Measurements from ENCODE around the gene TPD52L1.
"Not testable (repeated sequence)": the region's sequence is repeated elsewhere in the genome, so short reads cannot be mapped to it uniquely, and the experiment has no call there.

TPD52L1 gene

GRCh38 chr6:125156496-125156895, 2.9 kb downstream of the TPD52L1 start:
- TF ChIP-seq CTCF (IDR thresholded peaks at IDR 0.05; ENCODE audit: extremely low read depth, missing control alignments) = no peak
- DNase-seq (ENCODE audit: low spot score) = no peak

- DNase-seq (ENCODE audit: low spot score) = no peak
- no peak for TF ChIP-seq CTCF (IDR thresholded peaks at IDR 0.05; ENCODE audit: extremely low read depth, missing control alignments)
Measured at GRCh38 chr6:125157280-125157679, 3.7 kb downstream of the TPD52L1 start.

GRCh38 chr6:125157725-125158124, 4.2 kb downstream of the TPD52L1 start:
- no peak for DNase-seq (ENCODE audit: low spot score)
- no peak for TF ChIP-seq CTCF (IDR thresholded peaks at IDR 0.05; ENCODE audit: extremely low read depth, missing control alignments)

- DNase-seq (ENCODE audit: low spot score) = not testable (repeated sequence)
Measured at GRCh38 chr6:125163339-125163738, 9.8 kb downstream of the TPD52L1 start.

- no peak for TF ChIP-seq CTCF (IDR thresholded peaks at IDR 0.05; ENCODE audit: extremely low read depth, missing control alignments)
- DNase-seq (ENCODE audit: low spot score) = no peak
Measured at GRCh38 chr6:125163811-125164210, 10.2 kb downstream of the TPD52L1 start.

- no peak for TF ChIP-seq CTCF (IDR thresholded peaks at IDR 0.05; ENCODE audit: extremely low read depth, missing control alignments)
Measured at GRCh38 chr6:125164696-125165095, 11.1 kb downstream of the TPD52L1 start.

GRCh38 chr6:125165256-125165655, 11.7 kb downstream of the TPD52L1 start:
- no peak for DNase-seq (ENCODE audit: low spot score)
- no peak for TF ChIP-seq CTCF (IDR thresholded peaks at IDR 0.05; ENCODE audit: extremely low read depth, missing control alignments)

More at GRCh38 chr6:125164696-125165095, 11.1 kb downstream of the TPD52L1 start:
- DNase-seq (ENCODE audit: low spot score) = no peak

- no peak for DNase-seq (ENCODE audit: low spot score)
- TF ChIP-seq CTCF (IDR thresholded peaks at IDR 0.05; ENCODE audit: extremely low read depth, missing control alignments) = no peak
Measured at GRCh38 chr6:125165776-125166175, 12.2 kb downstream of the TPD52L1 start.
